ENCODE results near the gene HEBP2. TPM values are rescaled to one million over a fixed set of nuclear protein-coding genes. Genes with fewer than 3 reads are reported as not detected.

HEBP2 gene
- total and polyA plus RNA-seq, 2 of the 13 experiments (the other 11 are each of a cell fraction or from before 2014, with no cell fraction given), result 16.0 to 72.8 TPM

DNA sequence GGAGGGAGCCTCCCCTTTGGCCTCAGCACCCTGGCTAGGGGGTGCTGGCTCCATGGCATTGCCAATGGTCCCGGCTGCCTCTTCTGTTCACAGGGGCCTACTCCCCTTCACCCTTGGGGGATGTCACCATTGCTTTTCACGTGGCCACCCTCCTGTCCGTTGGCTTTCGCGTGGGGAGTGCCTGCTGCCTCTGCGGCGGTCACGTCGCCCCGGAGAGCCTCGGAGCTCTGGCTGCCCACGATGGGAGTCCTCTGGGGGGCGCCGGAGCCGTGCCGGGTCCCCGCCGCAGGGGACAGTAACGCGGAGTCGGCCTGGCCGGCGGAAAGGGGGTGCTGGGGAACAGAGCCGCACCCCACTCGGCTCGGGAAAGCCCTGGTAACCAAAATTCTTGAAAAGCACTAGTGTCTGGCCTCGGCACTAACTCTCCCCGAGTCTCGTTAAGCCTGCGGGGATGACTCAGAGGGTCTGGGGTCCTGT, 661 bp upstream of the HEBP2 start (continued):
- TF ChIP-seq ZNF609 (CRISPR knock-in tag; IDR thresholded peaks at IDR 0.05; ENCODE audit: borderline replicate concordance) (no peak), HOXA7 (CRISPR knock-in tag; IDR thresholded peaks at IDR 0.05) (no peak), NFATC3 (CRISPR knock-in tag; IDR thresholded peaks at IDR 0.05) (no peak), SIN3B (IDR thresholded peaks at IDR 0.05; ENCODE audit: low read length) (no peak), ZSCAN30 (CRISPR knock-in tag; IDR thresholded peaks at IDR 0.05) (no peak), ZNF350 (CRISPR knock-in tag; IDR thresholded peaks at IDR 0.05; ENCODE audit: borderline replicate concordance, low read depth) (peak; percentile 32; the same call in 1 of the 2 replicates), AFF4 (CRISPR knock-in tag; IDR thresholded peaks at IDR 0.05) (no peak), SRSF1 (optimal IDR thresholded peaks at IDR 0.05; ENCODE audit: low read depth, low read length) (peak; percentile 12), ZSCAN9 (CRISPR knock-in tag; IDR thresholded peaks at IDR 0.05; ENCODE audit: borderline replicate concordance) (no peak), ZNF770 (CRISPR knock-in tag; IDR thresholded peaks at IDR 0.05) (no peak; the same call in 1 of the 2 replicates), NBN (conservative IDR thresholded peaks at IDR 0.05) (no peak), BRF2 (CRISPR knock-in tag; IDR thresholded peaks at IDR 0.05) (no peak), ZNF274 (CRISPR knock-in tag; IDR thresholded peaks at IDR 0.05) (no peak), MTA3 (CRISPR knock-in tag; IDR thresholded peaks at IDR 0.05) (no peak), ZNF44 (CRISPR knock-in tag; IDR thresholded peaks at IDR 0.05) (no peak), KLF15 (CRISPR knock-in tag; IDR thresholded peaks at IDR 0.05; ENCODE audit: borderline replicate concordance) (no peak)
- TF ChIP-seq, protein P1, sequence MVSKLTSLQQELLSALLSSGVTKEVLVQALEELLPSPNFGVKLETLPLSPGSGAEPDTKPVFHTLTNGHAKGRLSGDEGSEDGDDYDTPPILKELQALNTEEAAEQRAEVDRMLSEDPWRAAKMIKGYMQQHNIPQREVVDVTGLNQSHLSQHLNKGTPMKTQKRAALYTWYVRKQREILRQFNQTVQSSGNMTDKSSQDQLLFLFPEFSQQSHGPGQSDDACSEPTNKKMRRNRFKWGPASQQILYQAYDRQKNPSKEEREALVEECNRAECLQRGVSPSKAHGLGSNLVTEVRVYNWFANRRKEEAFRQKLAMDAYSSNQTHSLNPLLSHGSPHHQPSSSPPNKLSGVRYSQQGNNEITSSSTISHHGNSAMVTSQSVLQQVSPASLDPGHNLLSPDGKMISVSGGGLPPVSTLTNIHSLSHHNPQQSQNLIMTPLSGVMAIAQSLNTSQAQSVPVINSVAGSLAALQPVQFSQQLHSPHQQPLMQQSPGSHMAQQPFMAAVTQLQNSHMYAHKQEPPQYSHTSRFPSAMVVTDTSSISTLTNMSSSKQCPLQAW (CRISPR knock-in tag; IDR thresholded peaks at IDR 0.05), result no peak
